Measurements from ENCODE around the gene BRSK2.

GRCh38 chr11:1348796-1349326, 40.9 kb upstream of the BRSK2 start:
- TF ChIP-seq CTCF (IDR thresholded peaks at IDR 0.05): no peak
- no peak for TF ChIP-seq POLR2A (IDR thresholded peaks at IDR 0.05)
